Stimulated activated CD8-positive, alpha-beta memory T cell treated with anti-CD3 and anti-CD28 coated beads, Interleukin-4, amount 100 ng/mL, for 1 hour (primary cell): Measurements from ENCODE around the gene LINC01488.

Experiments
- DNase-seq, 2 donors: peaks; one replicate each; pipeline ENCODE4 v3.0.0-alpha.2; 2020; ENCODE audit warnings: low read depth in 2 of 2, low spot score in 1 of 2

The LINC01488 gene

GRCh38 chr11:69508974-69509373 lies 27.5 kb downstream of the LINC01488 start:
- no peak for DNase-seq

DNA sequence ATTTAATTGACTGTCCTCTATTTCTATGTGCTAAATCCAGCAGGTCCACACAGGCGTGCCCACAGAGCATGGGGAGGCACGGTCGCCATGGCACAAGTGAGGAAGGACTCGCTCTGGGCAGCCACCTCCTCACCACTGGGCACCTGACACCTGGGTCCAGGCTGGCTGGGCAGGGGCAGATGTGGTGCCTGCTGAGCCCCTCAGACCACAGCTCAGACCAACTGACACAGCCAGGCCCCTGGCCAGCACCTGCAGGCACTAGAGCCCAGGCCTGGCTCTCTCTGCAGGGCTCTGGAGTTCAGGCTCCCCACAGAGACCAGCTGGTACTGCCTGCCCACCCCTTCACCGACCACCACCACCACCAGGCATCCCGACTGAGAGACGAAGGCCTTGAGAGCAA lies 27.9 kb downstream of the LINC01488 start:
- no peak for DNase-seq

GRCh38 chr11:69509846-69510390 lies 28.5 kb downstream of the LINC01488 start:
- DNase-seq = no peak

GRCh38 chr11:69510471-69511357 lies 29.3 kb downstream of the LINC01488 start:
- no peak for DNase-seq

GRCh38 chr11:69511358-69512055 lies 30.0 kb downstream of the LINC01488 start:
- DNase-seq = no peak

DNA sequence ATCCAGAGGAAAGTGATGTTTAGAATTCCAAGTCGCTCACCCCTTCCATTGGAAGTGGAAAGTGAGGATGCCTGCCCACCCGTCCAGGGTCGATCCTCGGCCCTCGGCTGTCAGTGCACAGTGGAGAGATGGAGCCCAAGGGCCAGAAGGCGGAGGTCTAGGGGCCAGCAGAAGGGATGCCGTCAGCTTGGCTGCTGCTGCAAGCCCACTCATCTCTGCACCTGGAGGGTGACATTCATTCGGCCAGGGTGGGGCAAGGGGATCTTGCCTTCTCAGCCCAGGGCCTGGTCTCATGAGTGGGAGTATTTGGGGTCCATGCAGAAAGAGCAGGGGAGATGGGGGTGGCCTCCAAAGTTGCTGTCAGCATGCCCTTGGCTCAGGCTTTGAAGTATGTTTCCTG lies 30.7 kb downstream of the LINC01488 start:
- DNase-seq = no peak

GRCh38 chr11:69512790-69513189 lies 31.3 kb downstream of the LINC01488 start:
- no peak for DNase-seq

GRCh38 chr11:69513196-69513595 lies 31.7 kb downstream of the LINC01488 start:
- DNase-seq = no peak

DNA sequence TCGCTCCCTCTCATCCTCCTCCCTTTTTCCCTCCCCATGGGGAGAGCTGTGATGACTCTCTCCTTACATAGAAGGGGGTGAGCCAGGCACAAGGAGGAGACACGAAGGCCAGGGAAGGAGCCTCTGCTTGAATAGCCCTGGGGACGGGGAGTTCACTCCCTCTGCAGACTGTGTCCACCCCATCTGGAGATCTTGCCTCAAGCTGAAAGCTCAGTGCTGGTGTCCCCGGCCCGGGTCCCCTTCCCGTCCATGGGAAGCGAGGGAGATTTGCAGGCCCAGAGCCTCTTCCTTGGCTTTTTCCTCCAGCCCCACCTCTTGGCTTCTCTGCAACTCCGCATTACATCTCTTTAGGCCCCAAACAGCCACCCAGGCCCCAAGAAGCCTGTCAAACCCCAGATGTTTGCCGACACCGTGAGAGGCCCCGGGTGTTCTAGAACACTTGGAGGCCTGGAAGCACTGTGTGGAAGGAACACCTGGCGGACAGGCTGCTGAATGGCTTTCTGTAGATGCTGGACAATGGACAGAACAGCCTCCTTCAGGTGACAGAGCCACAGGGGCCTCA lies 32.3 kb downstream of the LINC01488 start:
- no peak for DNase-seq

DNA sequence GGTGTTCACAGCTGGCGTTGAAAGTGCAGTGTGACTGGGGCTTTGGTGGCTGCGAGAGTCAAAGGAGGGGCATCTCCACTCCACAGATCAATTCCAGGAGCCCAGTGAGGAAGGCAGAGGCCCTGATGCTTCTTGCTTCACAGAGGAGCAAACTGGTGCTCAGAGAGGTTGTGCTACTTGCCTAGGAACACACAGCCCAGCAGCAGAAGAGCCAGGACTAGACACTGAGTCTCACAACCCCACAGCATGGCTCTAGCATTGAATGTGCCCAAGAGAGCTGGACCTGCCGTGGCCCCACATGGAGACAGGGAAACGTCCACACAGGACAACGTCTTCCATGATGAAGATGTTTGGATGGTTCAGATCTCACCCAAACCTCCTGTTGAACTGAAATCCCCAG lies 33.3 kb downstream of the LINC01488 start:
- no peak for DNase-seq

- DNase-seq = no peak
Measured at GRCh38 chr11:69515271-69516245, 34.1 kb downstream of the LINC01488 start.

- DNase-seq = no peak
Measured at GRCh38 chr11:69516526-69516925, 35.1 kb downstream of the LINC01488 start.

DNA sequence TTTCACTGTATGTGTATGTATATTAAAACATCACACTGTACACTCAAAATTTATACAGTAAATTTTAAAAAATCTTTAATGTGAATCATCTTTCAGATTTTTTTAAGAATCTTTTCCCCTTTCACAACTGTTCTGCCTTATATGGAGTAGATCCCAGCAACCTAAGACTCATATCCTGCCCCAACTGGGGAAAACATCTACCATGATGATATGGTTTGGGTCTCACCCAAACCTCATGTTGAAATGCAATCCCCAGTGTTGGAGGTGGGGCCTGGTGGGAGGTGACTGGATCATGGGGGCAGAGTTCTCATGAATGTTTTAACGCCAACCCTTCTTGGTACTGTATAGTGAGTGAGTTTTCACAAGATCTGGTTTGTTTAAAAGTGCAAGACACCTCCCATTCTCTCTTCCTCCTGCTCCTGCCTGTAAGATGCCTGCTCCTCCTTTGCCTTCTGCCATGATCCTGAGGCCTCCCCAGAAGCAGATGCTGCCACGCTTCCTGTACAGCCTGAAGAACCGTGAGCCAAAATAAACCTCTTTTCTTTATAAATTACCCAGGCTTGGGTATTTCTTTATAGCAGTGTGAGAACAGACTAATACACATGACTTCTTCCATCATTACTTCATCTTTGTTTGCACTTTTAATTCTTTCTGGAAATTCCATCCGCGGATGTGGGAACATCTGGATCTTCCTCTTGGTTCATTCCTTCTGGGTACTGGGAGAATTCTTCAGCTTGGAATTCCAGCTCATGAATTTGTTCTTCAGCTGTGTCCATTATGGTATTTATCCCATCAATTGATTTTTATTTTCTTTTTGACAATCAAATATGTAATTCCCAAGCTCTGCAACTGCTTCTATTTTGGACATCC lies 36.9 kb downstream of the LINC01488 start:
- DNase-seq = no peak

GRCh38 chr11:69520186-69520916 lies 38.9 kb downstream of the LINC01488 start:
- DNase-seq = no peak

DNA sequence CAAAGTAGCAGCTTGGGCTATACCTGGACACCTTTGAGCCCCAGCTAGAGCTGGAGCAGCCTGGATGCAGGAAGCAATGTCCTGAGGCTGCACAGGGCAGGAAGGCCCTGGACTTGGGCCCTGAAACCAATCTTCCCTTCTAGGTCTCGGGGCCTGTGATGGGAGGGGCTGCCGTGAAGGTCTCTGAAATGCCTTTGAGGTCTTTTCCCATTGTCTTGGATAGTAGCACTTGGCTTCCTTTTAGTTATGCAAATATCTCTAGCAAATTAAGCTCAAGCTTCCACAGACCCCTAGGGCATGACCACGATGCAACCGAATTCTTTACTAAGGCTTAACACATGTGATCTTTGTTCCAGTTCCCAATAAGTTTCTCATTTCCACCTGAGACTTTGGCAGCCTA lies 40.0 kb downstream of the LINC01488 start:
- no peak for DNase-seq

DNA sequence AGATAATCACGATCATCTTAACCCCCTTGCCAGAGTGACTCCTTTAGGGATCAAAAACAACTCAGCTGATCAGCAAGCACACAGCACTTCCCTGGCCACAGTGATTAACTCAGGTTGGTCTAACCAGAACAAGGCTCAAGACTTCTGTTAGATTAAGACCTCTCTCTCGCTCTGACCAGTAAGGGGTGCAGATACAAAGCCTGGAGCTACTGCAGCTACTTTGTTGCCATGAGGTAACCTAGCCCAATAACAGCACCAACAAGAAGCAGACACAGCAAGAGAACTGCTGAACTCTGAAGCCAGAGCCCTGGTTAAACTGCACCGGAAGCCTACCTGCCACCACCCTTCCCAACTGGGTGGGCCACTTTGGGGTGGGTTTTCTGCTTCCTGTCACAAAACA lies 42.0 kb downstream of the LINC01488 start:
- no peak for DNase-seq

DNA sequence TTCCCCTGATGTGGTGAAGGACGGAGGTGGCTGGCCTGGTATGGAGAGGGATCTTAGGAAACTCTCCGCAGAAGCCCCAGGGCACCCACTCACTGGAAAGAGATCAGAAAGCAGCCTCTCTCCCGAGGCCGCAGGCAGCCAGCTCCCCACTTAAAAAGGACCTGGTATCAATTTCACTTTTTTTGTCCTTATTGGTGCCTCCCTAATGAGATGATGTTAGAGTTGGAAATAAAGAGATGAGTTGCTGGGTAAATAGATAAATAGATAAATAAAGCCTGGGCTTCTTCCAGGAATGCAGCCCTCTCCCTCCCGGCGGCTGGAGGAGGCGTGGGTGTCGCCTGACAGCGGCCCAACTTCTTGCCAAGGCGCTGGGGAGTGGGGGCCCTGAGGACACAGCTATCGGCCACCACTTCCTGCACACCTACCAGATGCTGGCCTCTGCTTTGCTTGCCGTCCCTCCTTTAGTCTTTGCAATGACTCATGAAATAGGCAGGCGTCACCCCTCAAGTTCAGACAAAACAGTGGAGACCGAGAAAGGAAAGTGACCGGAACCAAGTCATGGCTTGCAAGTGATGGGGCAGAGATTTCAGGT lies 42.9 kb downstream of the LINC01488 start:
- DNase-seq = no peak

GRCh38 chr11:69524991-69525411 lies 43.5 kb downstream of the LINC01488 start:
- no peak for DNase-seq
